ENCODE measurements around the gene SLC35E1. TPM values are rescaled to one million over a fixed set of nuclear protein-coding genes. Genes with fewer than 3 reads are reported as not detected.

Gene SLC35E1
- total and polyA plus RNA-seq, 2 of the 13 experiments (the other 11 are each of a cell fraction or from before 2014, with no cell fraction given), result 21.2 to 46.5 TPM

GRCh38 chr19:16572332-16573211 is at the start of gene SLC35E1 (continued):
- TF ChIP-seq MZF1 (CRISPR knock-in tag; IDR thresholded peaks at IDR 0.05; ENCODE audit: borderline replicate concordance) (no peak), CEBPG (CRISPR knock-in tag; IDR thresholded peaks at IDR 0.05) (no peak; the same call in 1 of the 2 replicates), ZBTB8A (CRISPR knock-in tag; IDR thresholded peaks at IDR 0.05; ENCODE audit: borderline replicate concordance, low read depth) (no peak), ZNF33A (CRISPR knock-in tag; IDR thresholded peaks at IDR 0.05; ENCODE audit: borderline replicate concordance) (no peak), E2F5 (CRISPR knock-in tag; conservative IDR thresholded peaks at IDR 0.05) (no peak), ZNF816 (CRISPR knock-in tag; IDR thresholded peaks at IDR 0.05; ENCODE audit: borderline replicate concordance) (no peak), PRDM10 (CRISPR knock-in tag; IDR thresholded peaks at IDR 0.05; ENCODE audit: low read depth) (no peak; the same call in 1 of the 2 replicates), PPARG (CRISPR knock-in tag; conservative IDR thresholded peaks at IDR 0.05) (no peak), ZNF496 (CRISPR knock-in tag; IDR thresholded peaks at IDR 0.05; ENCODE audit: insufficient replicate concordance) (no peak), ZNF607 (CRISPR knock-in tag; IDR thresholded peaks at IDR 0.05; ENCODE audit: borderline replicate concordance) (0 out of 2 replicates have a peak, but pooled peaks have one; percentile 13), PRMT3 (CRISPR knock-in tag; IDR thresholded peaks at IDR 0.05; ENCODE audit: borderline replicate concordance, low read depth) (no peak), MTERF4 (CRISPR knock-in tag; IDR thresholded peaks at IDR 0.05) (peak; percentile 71; the same call in 1 of the 2 replicates), NRL (CRISPR knock-in tag; IDR thresholded peaks at IDR 0.05; ENCODE audit: borderline replicate concordance) (peak; percentile 32; the same call in 1 of the 2 replicates), ZFAT (CRISPR knock-in tag; conservative IDR thresholded peaks at IDR 0.05) (no peak), ZNF652 (CRISPR knock-in tag; IDR thresholded peaks at IDR 0.05; ENCODE audit: borderline replicate concordance, low read depth) (no peak), IRF9 (CRISPR knock-in tag; IDR thresholded peaks at IDR 0.05; ENCODE audit: borderline replicate concordance) (peak; percentile 33; the same call in 1 of the 2 replicates)

Measured in HepG2 (cell line).